Measurements from ENCODE around the gene NOP10. TPM values are rescaled to one million over a fixed set of nuclear protein-coding genes. Genes with fewer than 3 reads are reported as not detected.
"Not testable (repeated sequence)": the region's sequence is repeated elsewhere in the genome, so short reads cannot be mapped to it uniquely, and the experiment has no call there.

The NOP10 gene
- total RNA-seq, 2 donors from 2014 or later = 28.9 to 88.8 TPM

DNA sequence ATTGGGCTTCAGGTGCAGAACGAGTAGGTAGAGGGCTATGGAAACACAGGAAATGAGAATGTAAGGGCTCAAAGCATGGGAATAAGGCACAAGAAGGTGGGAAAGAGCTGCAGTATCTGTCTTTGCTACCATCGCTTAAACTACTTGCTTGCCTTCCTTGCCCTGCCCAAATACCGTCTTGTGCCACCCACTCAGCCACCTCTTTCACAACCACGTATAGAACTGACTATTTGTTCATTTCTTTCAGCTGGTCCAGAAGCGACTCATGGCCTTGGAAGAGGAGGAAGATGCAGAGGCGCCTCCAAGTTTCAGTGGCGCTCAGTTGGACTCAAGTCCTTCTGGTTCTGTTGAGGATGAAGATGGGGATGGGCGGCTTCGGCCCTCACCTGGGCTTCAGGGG is 12.3 kb upstream of the NOP10 start:
- Histone ChIP-seq H3K36me3 (peaks cover 3% of the 10 kb centered on the region), H3K9me3 (no peaks in the 10 kb centered on the region), H3K4me1 (ENCODE audit: control insufficient read depth in 1 of 2, low read depth in 2 of 2) (no peaks in the 10 kb centered on the region), H3K27ac (no peak overlapping the region), H3K27me3 (replicated peaks; ENCODE audit: insufficient read depth) (no peaks in the 10 kb centered on the region), H3K4me3 (no peak overlapping the region)
- DNase-seq (ENCODE audit: low spot score) (no peak), ATAC-seq (ENCODE audit: insufficient number of reproducible peaks, low FRiP score, low read depth) (no peak)
- no peak for TF ChIP-seq CTCF (IDR thresholded peaks at IDR 0.05)

GRCh38 chr15:34354286-34354685 is 11.3 kb upstream of the NOP10 start:
- H3K9me3 ChIP-seq = no peaks in the 10 kb centered on the region
- no peak for TF ChIP-seq CTCF (IDR thresholded peaks at IDR 0.05)
- peaks cover under 1% of the 10 kb centered on the region for H3K36me3 ChIP-seq
- H3K4me1 ChIP-seq (ENCODE audit: control insufficient read depth in 1 of 2, low read depth in 2 of 2) = no peaks in the 10 kb centered on the region
- H3K27me3 ChIP-seq (replicated peaks; ENCODE audit: insufficient read depth) = no peaks in the 10 kb centered on the region
- no peak for DNase-seq (ENCODE audit: low spot score)
- H3K27ac ChIP-seq = no peak overlapping the region
- no peak overlapping the region for H3K4me3 ChIP-seq
- ATAC-seq (ENCODE audit: insufficient number of reproducible peaks, low FRiP score, low read depth) = no peak

GRCh38 chr15:34353627-34354026 is 10.7 kb upstream of the NOP10 start:
- H3K4me1 ChIP-seq (ENCODE audit: control insufficient read depth in 1 of 2, low read depth in 2 of 2) = no peaks in the 10 kb centered on the region
- no peak overlapping the region for H3K27ac ChIP-seq
- no peaks in the 10 kb centered on the region for H3K36me3 ChIP-seq
- H3K27me3 ChIP-seq (replicated peaks; ENCODE audit: insufficient read depth) = no peaks in the 10 kb centered on the region
- H3K4me3 ChIP-seq = no peak overlapping the region
- DNase-seq (ENCODE audit: low spot score) (no peak), ATAC-seq (ENCODE audit: insufficient number of reproducible peaks, low FRiP score, low read depth) (no peak)
- no peak for TF ChIP-seq CTCF (IDR thresholded peaks at IDR 0.05)
- no peaks in the 10 kb centered on the region for H3K9me3 ChIP-seq

- ATAC-seq (ENCODE audit: insufficient number of reproducible peaks, low FRiP score, low read depth) = not testable (repeated sequence)
These were observed 10.1 kb upstream of the NOP10 start for GRCh38 chr15:34352996-34353395.

GRCh38 chr15:34349769-34350168 is 6.8 kb upstream of the NOP10 start:
- no peak for TF ChIP-seq CTCF (IDR thresholded peaks at IDR 0.05)
- Histone ChIP-seq H3K4me1 (ENCODE audit: control insufficient read depth in 1 of 2, low read depth in 2 of 2) (no peaks in the 10 kb centered on the region), H3K27me3 (replicated peaks; ENCODE audit: insufficient read depth) (no peaks in the 10 kb centered on the region), H3K36me3 (no peaks in the 10 kb centered on the region), H3K9me3 (no peaks in the 10 kb centered on the region), H3K27ac (no peak overlapping the region), H3K4me3 (no peak overlapping the region)
- DNase-seq (ENCODE audit: low spot score) (no peak), ATAC-seq (ENCODE audit: insufficient number of reproducible peaks, low FRiP score, low read depth) (no peak)

More at GRCh38 chr15:34352996-34353395, 10.1 kb upstream of the NOP10 start:
- not testable (repeated sequence) for H3K9me3 ChIP-seq; H3K27me3 ChIP-seq (replicated peaks; ENCODE audit: insufficient read depth); H3K4me1 ChIP-seq (ENCODE audit: control insufficient read depth in 1 of 2, low read depth in 2 of 2); DNase-seq (ENCODE audit: low spot score); H3K4me3 ChIP-seq; H3K27ac ChIP-seq; H3K36me3 ChIP-seq

GRCh38 chr15:34348735-34349300 is 5.9 kb upstream of the NOP10 start:
- Histone ChIP-seq H3K27me3 (replicated peaks; ENCODE audit: insufficient read depth) (no peaks in the 10 kb centered on the region), H3K9me3 (no peaks in the 10 kb centered on the region), H3K27ac (no peak overlapping the region), H3K36me3 (no peaks in the 10 kb centered on the region), H3K4me3 (no peak overlapping the region), H3K4me1 (ENCODE audit: control insufficient read depth in 1 of 2, low read depth in 2 of 2) (no peaks in the 10 kb centered on the region)
- DNase-seq (ENCODE audit: low spot score) = no peak
- no peak for ATAC-seq (ENCODE audit: insufficient number of reproducible peaks, low FRiP score, low read depth)
- no peak for TF ChIP-seq CTCF (IDR thresholded peaks at IDR 0.05)
